H1 (cell line): Measurements from ENCODE around the gene KCNH4. TPM values are rescaled to one million over a fixed set of nuclear protein-coding genes. Genes with fewer than 3 reads are reported as not detected.

Experiments
- CTCF ChIA-PET: fragments of 300-600 bp; sonication (Branson Sonifier 250); formaldehyde crosslinking; loops from one replicate; lab custom pipeline; 2021; ENCODE audit not compliant: partially characterized antibody; lab: Charles Lee
- POLR2A ChIA-PET: fragments of 300-600 bp; sonication (Branson Sonifier 250); formaldehyde crosslinking; loops from one replicate; lab custom pipeline; 2021; ENCODE audit warnings: inconsistent platforms; ENCODE audit not compliant: partially characterized antibody; lab: Charles Lee
- DNase-seq, 2 experiments: peaks; one replicate each; pipeline versions ENCODE4 v3.0.0 to v3.0.0-alpha.2; 2010 to 2022; ENCODE audit warnings: low spot score in 2 of 2, low read depth in 1 of 2, mixed read lengths in 1 of 2
- FAIRE-seq: peaks from 2 replicates; lab custom pipeline; 2011; peaks lifted over from hg19 to GRCh38; lab: Jason Lieb, UNC
- H2AFZ ChIP-seq: 2 replicates; pipeline ENCODE4 v1.8.1; 2012; ENCODE audit warnings: low read length, inconsistent platforms
- H2AK5ac ChIP-seq: 2 replicates; pipeline ENCODE4 v1.6.1; 2013; ENCODE audit warnings: low read depth, low read length
- H2BK120ac ChIP-seq: replicated peaks from 2 replicates; pipeline ENCODE3; 2013; ENCODE audit warnings: low read depth, low read length, inconsistent platforms
- H2BK12ac ChIP-seq: 2 replicates; pipeline ENCODE4 v1.6.1; 2013; ENCODE audit warnings: low read depth, low read length
- H2BK15ac ChIP-seq: 2 replicates; pipeline ENCODE4 v1.6.1; 2013; ENCODE audit warnings: low read length
- H2BK20ac ChIP-seq: 2 replicates; pipeline ENCODE4 v1.6.1; 2013; ENCODE audit warnings: low read length
- H2BK5ac ChIP-seq: 2 replicates; pipeline ENCODE4 v1.6.1; 2013; ENCODE audit warnings: low read depth, low read length
- H3K14ac ChIP-seq: 2 replicates; pipeline ENCODE4 v1.6.1; 2013; ENCODE audit warnings: inconsistent platforms; ENCODE audit not compliant: insufficient read length
- H3K18ac ChIP-seq: 2 replicates; pipeline ENCODE4 v1.6.1; 2013; ENCODE audit warnings: low read length; ENCODE audit errors: extremely low read depth
- H3K23ac ChIP-seq: 2 replicates; pipeline ENCODE4 v1.6.1; 2013; ENCODE audit warnings: inconsistent platforms; ENCODE audit not compliant: insufficient read length
- H3K23me2 ChIP-seq: 2 replicates; pipeline ENCODE4 v1.6.1; 2013; ENCODE audit warnings: low read depth, low read length
- H3K27ac ChIP-seq: 2 replicates; pipeline ENCODE4 v1.6.1; 2011; ENCODE audit warnings: low read depth, low read length, inconsistent platforms
- H3K27me3 ChIP-seq, 4 experiments: replicated peaks in 1 of 4; 1 replicate in 1 of 4; 2 replicates in 3 of 4; pipeline versions ENCODE4 v1.6.1 to v1.8.1; 2011 to 2013; ENCODE audit warnings: low read length in 3 of 4, mild to moderate bottlenecking in 3 of 4, inconsistent platforms in 2 of 4, mixed read lengths in 2 of 4, moderate library complexity in 1 of 4; ENCODE audit not compliant: control insufficient read depth in 3 of 4, insufficient read depth in 3 of 4; ENCODE audit errors: extremely low read depth in 1 of 4
- H3K36me3 ChIP-seq, 4 experiments: 2 replicates each; pipeline versions ENCODE4 v1.6.1 to v1.8.1; 2011 to 2013; ENCODE audit warnings: mild to moderate bottlenecking in 4 of 4, low read length in 3 of 4, moderate library complexity in 2 of 4, control low read depth in 1 of 4, inconsistent platforms in 1 of 4; ENCODE audit not compliant: insufficient read depth in 4 of 4, control insufficient read depth in 2 of 4
- H3K4ac ChIP-seq: replicated peaks from 2 replicates; pipeline ENCODE3; 2013; ENCODE audit warnings: low read length, low read depth, mixed read lengths, inconsistent platforms; ENCODE audit not compliant: insufficient read length
- H3K4me1 ChIP-seq, 4 experiments: replicated peaks in 1 of 4; 1 replicate in 1 of 4; 2 replicates in 3 of 4; pipeline versions ENCODE4 v1.6.1 to v1.8.1; 2011 to 2013; ENCODE audit warnings: low read length in 3 of 4, inconsistent platforms in 2 of 4, mixed read lengths in 1 of 4; ENCODE audit not compliant: insufficient read depth in 4 of 4, control insufficient read depth in 3 of 4
- H3K4me2 ChIP-seq, 2 experiments: 2 replicates each; pipeline versions ENCODE4 v1.6.1 to v1.8.1; 2011 to 2013; ENCODE audit warnings: low read depth in 2 of 2, low read length in 2 of 2, control low read depth in 1 of 2, inconsistent platforms in 1 of 2, mild to moderate bottlenecking in 1 of 2; ENCODE audit not compliant: insufficient read depth in 1 of 2
- H3K4me3 ChIP-seq, 4 experiments: fragments of 200-600, 300-600 bp in 1 of 4; sonication (generic), shearing (Covaris generic), sonication (Bioruptor Twin) in 1 of 4; 2 replicates each; pipeline versions ENCODE4 v1.5.1 to v1.8.1; 2011 to 2016; ENCODE audit warnings: low read length in 4 of 4, low read depth in 3 of 4, control low read depth in 2 of 4, inconsistent platforms in 2 of 4, mild to moderate bottlenecking in 2 of 4, mixed read lengths in 1 of 4, moderate library complexity in 1 of 4; ENCODE audit not compliant: insufficient read depth in 2 of 4; ENCODE audit errors: extremely low read depth in 1 of 4
- H3K56ac ChIP-seq: replicated peaks from 2 replicates; pipeline ENCODE3; 2013; ENCODE audit warnings: low read depth, mild to moderate bottlenecking, mixed read lengths, low read length, inconsistent platforms; ENCODE audit not compliant: insufficient read length
- H3K79me1 ChIP-seq: 2 replicates; pipeline ENCODE4 v1.6.1; 2013; ENCODE audit warnings: low read depth, low read length, control low read depth
- H3K79me2 ChIP-seq, 2 experiments: 2 replicates each; pipeline versions ENCODE4 v1.6.1 to v1.8.1; 2012 to 2013; ENCODE audit warnings: low read length in 2 of 2, mild to moderate bottlenecking in 2 of 2, inconsistent platforms in 1 of 2; ENCODE audit not compliant: insufficient read depth in 2 of 2, control insufficient read depth in 1 of 2
- H3K9ac ChIP-seq, 4 experiments: replicated peaks in 1 of 4; 1 replicate in 1 of 4; 2 replicates in 3 of 4; pipeline versions ENCODE4 v1.6.1 to v1.8.1; 2011 to 2013; ENCODE audit warnings: low read depth in 3 of 4, low read length in 3 of 4, control low read depth in 2 of 4, mild to moderate bottlenecking in 2 of 4, moderate library complexity in 2 of 4, inconsistent platforms in 1 of 4; ENCODE audit errors: extremely low read depth in 1 of 4
- H3K9me3 ChIP-seq, 2 experiments: 2 replicates each; pipeline versions ENCODE4 v1.6.1 to v1.8.1; 2012 to 2013; ENCODE audit warnings: mild to moderate bottlenecking in 2 of 2, moderate library complexity in 2 of 2, control low read depth in 1 of 2, inconsistent platforms in 1 of 2, low read depth in 1 of 2, low read length in 1 of 2, mixed read lengths in 1 of 2; ENCODE audit not compliant: insufficient read depth in 2 of 2
- H4K20me1 ChIP-seq, 2 experiments: replicated peaks in 1 of 2; 2 replicates each; pipeline versions ENCODE3 to v1.8.1; 2011 to 2013; ENCODE audit warnings: inconsistent platforms in 2 of 2, low read length in 2 of 2, mild to moderate bottlenecking in 1 of 2; ENCODE audit not compliant: insufficient read depth in 2 of 2, control insufficient read depth in 1 of 2
- H4K5ac ChIP-seq: 2 replicates; pipeline ENCODE4 v1.6.1; 2013; ENCODE audit warnings: low read length, low read depth, mixed read lengths, inconsistent platforms; ENCODE audit not compliant: insufficient read length
- H4K8ac ChIP-seq: 2 replicates; pipeline ENCODE4 v1.8.0; 2013; ENCODE audit warnings: mild to moderate bottlenecking, moderate library complexity, low read length, inconsistent platforms; ENCODE audit not compliant: insufficient read depth; ENCODE audit errors: extremely low read depth
- H4K91ac ChIP-seq: replicated peaks from 2 replicates; pipeline ENCODE3; 2013; ENCODE audit warnings: low read length, mixed read lengths, inconsistent platforms; ENCODE audit not compliant: insufficient read length
- BCL11A ChIP-seq, 2 experiments: IDR thresholded peaks; one replicate each; pipeline ENCODE4 v1.6.1; 2011; ENCODE audit warnings: low read depth in 2 of 2, low read length in 2 of 2, mild to moderate bottlenecking in 2 of 2
- BRCA1 ChIP-seq: IDR thresholded peaks from 2 replicates; pipeline ENCODE4 v1.6.1; 2012; ENCODE audit warnings: low read depth, low read length, improper control_type of control experiment
- CBX5 ChIP-seq: fragments of 300-800, 300-1000 bp; sonication (generic); IDR thresholded peaks from 2 replicates; pipeline ENCODE4 v1.7.1; 2016; ENCODE audit warnings: antibody characterized with exemption, low read length, low read depth
- CHD1 ChIP-seq: IDR thresholded peaks from 2 replicates; pipeline ENCODE4 v1.6.1; 2012; ENCODE audit warnings: low read depth, low read length, improper control_type of control experiment
- CHD2 ChIP-seq: IDR thresholded peaks from 2 replicates; pipeline ENCODE4 v1.6.1; 2012; ENCODE audit warnings: low read length, improper control_type of control experiment
- EP300 ChIP-seq, 2 experiments: IDR thresholded peaks; 1 replicate in 1 of 2; 2 replicates in 1 of 2; pipeline ENCODE4 v1.6.1; 2011 to 2012; ENCODE audit warnings: low read depth in 2 of 2, low read length in 2 of 2, mild to moderate bottlenecking in 2 of 2, borderline replicate concordance in 1 of 2, inconsistent platforms in 1 of 2, moderate library complexity in 1 of 2
- JUN ChIP-seq: IDR thresholded peaks from 2 replicates; pipeline ENCODE4 v1.6.1; 2011; ENCODE audit warnings: low read depth, mild to moderate bottlenecking, improper control_type of control experiment, low read length
- KDM4A ChIP-seq: IDR thresholded peaks from one replicate; pipeline ENCODE4 v1.7.1; 2012; ENCODE audit warnings: low read depth, mild to moderate bottlenecking, moderate library complexity, low read length, inconsistent platforms; ENCODE audit not compliant: severe bottlenecking
- MAFK ChIP-seq: IDR thresholded peaks from 2 replicates; pipeline ENCODE4 v1.6.1; 2012; ENCODE audit warnings: low read depth, mild to moderate bottlenecking, improper control_type of control experiment, low read length
- POLR2AphosphoS5 ChIP-seq: IDR thresholded peaks from 2 replicates; pipeline ENCODE4 v1.6.1; 2011; ENCODE audit warnings: low read depth, low read length
- SP4 ChIP-seq: IDR thresholded peaks from 2 replicates; pipeline ENCODE4 v1.6.1; 2012; ENCODE audit warnings: low read length, inconsistent platforms
- ZNF274 ChIP-seq: IDR thresholded peaks from 2 replicates; pipeline ENCODE4 v1.7.0; 2012; ENCODE audit warnings: low read length, borderline replicate concordance; ENCODE audit errors: extremely low read depth
- WGBS, 2 experiments: shearing (Covaris generic) in 1 of 2; methylation state at CpG; one replicate each; pipeline versions ENCODE4 v1.1.6 to v1.1.7; 2013 to 2015; ENCODE audit warnings: low lambda C conversion rate in 2 of 2, mixed read lengths in 2 of 2, inconsistent platforms in 1 of 2, low coverage in 1 of 2, missing lambda C conversion rate in 1 of 2; ENCODE audit not compliant: insufficient replicate concordance in 2 of 2, insufficient coverage in 1 of 2, insufficient read length in 1 of 2; ENCODE audit errors: extremely low coverage in 1 of 2, missing lambda C conversion rate in 1 of 2; 5-methylcytosine and 5-hydroxymethylcytosine counted together
- polyA plus RNA-seq, 7 experiments: library from polyadenylated mRNA; depleted of rRNA in 3 of 7; stranded (reverse) in 5 of 7; unstranded in 2 of 7; fragments of >200 nt in 5 of 7; fragments of 200-250 nt in 2 of 7; gene quantifications; 1 replicate in 5 of 7; 2 replicates in 1 of 7; 4 replicates in 1 of 7; pipeline versions ENCODE4 v1.2.1 to v1.2.3, GENCODE V29; 2011 to 2013; ENCODE audit warnings: missing spikeins in 2 of 7, mixed read lengths in 2 of 7
- total RNA-seq: library from RNA; stranded (reverse); fragmentation: NEBNext Ultra II Directional; extraction: Animal tissue kit (Norgen Biotek cat#: 25700); gene quantifications from 2 replicates; pipeline ENCODE4 v1.2.1, GENCODE V29; 2021
- TF ChIP-seq, protein P1 (sequence below): IDR thresholded peaks from 2 replicates; pipeline ENCODE4 v1.6.1; 2011; ENCODE audit warnings: low read depth, mild to moderate bottlenecking, low read length; ENCODE audit not compliant: insufficient read depth

KCNH4 gene
- total and polyA plus RNA-seq, 2 of the 8 experiments (the other 6 are each of a cell fraction or from before 2014, with no cell fraction given) = 0.44 to 0.47 TPM

DNA sequence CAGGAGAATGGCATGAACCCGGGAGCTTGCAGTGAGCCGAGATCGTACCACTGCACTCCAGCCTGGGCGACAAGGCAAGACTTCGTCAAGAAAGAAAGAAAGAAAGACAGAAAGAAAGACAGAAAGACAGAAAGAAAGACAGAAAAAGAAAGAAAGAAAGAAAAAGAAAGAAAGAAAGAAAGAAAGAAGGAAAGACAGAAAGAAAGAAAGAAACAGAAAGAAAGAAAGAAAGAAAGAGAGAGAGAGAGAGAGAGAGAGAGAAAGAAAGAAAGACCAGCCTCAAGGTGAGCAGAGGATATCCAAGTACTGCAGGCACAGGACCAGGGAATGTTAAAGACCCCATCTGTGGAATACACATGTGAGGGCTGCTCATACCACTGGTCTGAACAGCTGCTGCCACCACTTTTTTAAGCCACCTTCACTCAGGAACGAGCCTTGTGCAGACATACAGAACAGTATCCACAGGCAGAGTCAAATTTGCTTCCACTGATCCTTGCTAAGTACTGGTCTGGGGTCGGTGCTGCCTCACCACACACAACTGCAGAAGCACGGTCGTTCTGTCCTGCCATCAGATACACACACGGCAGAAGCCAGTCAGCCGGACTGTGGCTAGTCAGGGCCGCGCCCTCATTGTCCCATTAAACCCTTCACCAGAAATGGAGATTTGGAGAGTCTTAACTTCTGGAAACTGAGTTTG is 33.9 kb downstream of the KCNH4 start:
- H3K18ac ChIP-seq = no peak overlapping the region
- FAIRE-seq = no peak
- CTCF ChIA-PET = no interaction called here
- peaks cover 0 to 8% (median 4%) of the 10 kb centered on the region in 4 experiments; a peak in 4 of 8 replicates for H3K36me3 ChIP-seq
- H3K79me2 ChIP-seq = peaks cover 0 to 34% of the 10 kb centered on the region in 2 experiments; a peak in 2 of 4 replicates
- H4K20me1 ChIP-seq = peaks cover 4 to 9% of the 10 kb centered on the region in 2 experiments
- peaks cover 5% of the 10 kb centered on the region for H3K79me1 ChIP-seq
- 0 out of 7 replicates have a peak, but pooled peaks cover 0 to 2% (median 0%) of the 10 kb centered on the region in 4 experiments for H3K4me1 ChIP-seq
- H3K23ac ChIP-seq = no peak overlapping the region
- no peak overlapping the region for H3K56ac ChIP-seq
- H2BK5ac ChIP-seq = no peak overlapping the region
- no peak overlapping the region for H4K5ac ChIP-seq
- no peak overlapping the region for H2BK15ac ChIP-seq
- no peak overlapping the region for H4K91ac ChIP-seq
- H3K14ac ChIP-seq = no peak overlapping the region
- no peak overlapping the region for H2AFZ ChIP-seq
- H3K23me2 ChIP-seq = no peaks in the 10 kb centered on the region
- no peak overlapping the region for H2AK5ac ChIP-seq
- no peak overlapping the region for H2BK12ac ChIP-seq
- POLR2A ChIA-PET = interaction anchor here (1.3 to 2.1 kb wide), 2 partner anchors 9 to 11 kb away, joined by 4 to 8 read pairs; no protein-coding TSS in a partner anchor
- no peak overlapping the region for H3K9ac ChIP-seq
- H3K4ac ChIP-seq = no peak overlapping the region
- no peaks in the 10 kb centered on the region for H3K9me3 ChIP-seq
- no peaks in the 10 kb centered on the region for H3K27me3 ChIP-seq
- H3K4me3 ChIP-seq = no peak overlapping the region
- no peak overlapping the region for H2BK20ac ChIP-seq
- H4K8ac ChIP-seq = no peak overlapping the region; the same call in 1 of the 2 replicates
- H3K27ac ChIP-seq = no peak overlapping the region
- no peak overlapping the region for H2BK120ac ChIP-seq
- 96% methylated on average over 13 of the region's 13 CpGs; no CpG with 5 or more reads in 1 of the 2 experiments for WGBS, 2 experiments
- no peak overlapping the region for H3K4me2 ChIP-seq
- no peak for DNase-seq
- TF ChIP-seq BCL11A (IDR thresholded peaks at IDR 0.05; ENCODE audit: low read depth in 2 of 2, low read length in 2 of 2) (no peak), KDM4A (no peak), CHD2 (no peak), MAFK (no peak), CBX5 (no peak), POLR2AphosphoS5 (no peak), CHD1 (no peak), ZNF274 (no peak), SP4 (no peak), JUN (no peak), BRCA1 (no peak), EP300 (IDR thresholded peaks at IDR 0.05; ENCODE audit: borderline replicate concordance in 1 of 2, low read depth in 2 of 2, low read length in 2 of 2) (no peak)
- TF ChIP-seq, protein P1, sequence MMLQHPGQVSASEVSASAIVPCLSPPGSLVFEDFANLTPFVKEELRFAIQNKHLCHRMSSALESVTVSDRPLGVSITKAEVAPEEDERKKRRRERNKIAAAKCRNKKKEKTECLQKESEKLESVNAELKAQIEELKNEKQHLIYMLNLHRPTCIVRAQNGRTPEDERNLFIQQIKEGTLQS = no peak
